GM12878 (cell line): ENCODE data around the gene THUMPD2. TPM values are rescaled to one million over a fixed set of nuclear protein-coding genes. Genes with fewer than 3 reads are reported as not detected.

Source experiments
- IKZF2 ChIP-seq, 2 experiments: fragments of 450-650 bp; IDR thresholded peaks; 2 replicates each; pipeline ENCODE4 v1.6.1; 2017; ENCODE audit warnings: mild to moderate bottlenecking in 2 of 2, moderate library complexity in 2 of 2
- KDM1A ChIP-seq: fragments of 200-600 bp; sonication (generic); IDR thresholded peaks from 2 replicates; pipeline ENCODE4 v1.6.1; 2016; ENCODE audit warnings: borderline replicate concordance
- MTA3 ChIP-seq: IDR thresholded peaks from 2 replicates; pipeline ENCODE4 v1.6.1; 2012; ENCODE audit warnings: low read length, inconsistent platforms, borderline replicate concordance
- RB1 ChIP-seq: fragments of 450-650 bp; formaldehyde crosslinking; IDR thresholded peaks from 2 replicates; pipeline ENCODE4 v1.6.1; 2017; ENCODE audit warnings: mild to moderate bottlenecking, borderline replicate concordance
- SUZ12 ChIP-seq: fragments of 200-600 bp; sonication (generic); IDR thresholded peaks from one replicate; pipeline ENCODE4 v1.6.1; 2018; ENCODE audit warnings: antibody characterized with exemption, mild to moderate bottlenecking; ENCODE audit not compliant: unreplicated experiment
- polyA plus RNA-seq, 11 experiments: library from polyadenylated mRNA; depleted of rRNA in 4 of 11; unstranded in 6 of 11; stranded (reverse) in 5 of 11; fragments of >200 nt; fragmentation: Nextera tagmentation in 4 of 11; fragmentation: Illumina TruSeq in 1 of 11; extraction: Ambion mirVana in 4 of 11; extraction: Trizol in 1 of 11; gene quantifications; 1 replicate in 1 of 11; 2 replicates in 10 of 11; pipeline versions ENCODE4 v1.2.1 to v1.2.3, GENCODE V29; 2011 to 2016; ENCODE audit warnings: inconsistent platforms in 2 of 11, missing spikeins in 2 of 11, low read depth in 1 of 11
- total RNA-seq, 4 experiments: library from RNA; depleted of rRNA in 3 of 4; stranded (reverse); fragments of >200 nt in 3 of 4; fragmentation: Illumina TruSeq in 1 of 4; extraction: Trizol in 1 of 4; gene quantifications; 2 replicates each; pipeline versions ENCODE4 v1.2.1 to v1.2.3, GENCODE V29; 2013 to 2021
- TF ChIP-seq, protein P1 (sequence below): IDR thresholded peaks from 2 replicates; pipeline ENCODE4 v1.6.1; 2011; ENCODE audit warnings: borderline replicate concordance, low read depth, mild to moderate bottlenecking, moderate library complexity, mixed read lengths, low read length; ENCODE audit not compliant: insufficient read depth; ENCODE audit errors: extremely low read length
- TF ChIP-seq, protein P2 (sequence below): fragments of 450-650 bp; IDR thresholded peaks from 2 replicates; pipeline ENCODE4 v1.6.1; 2016; ENCODE audit warnings: mild to moderate bottlenecking, moderate library complexity, borderline replicate concordance
- TF ChIP-seq, protein P3 (sequence below): fragments of 450-650 bp; IDR thresholded peaks from 2 replicates; pipeline ENCODE4 v1.6.1; 2017; ENCODE audit warnings: low read depth, mild to moderate bottlenecking, moderate library complexity

THUMPD2 gene
- total and polyA plus RNA-seq, 10 of the 15 experiments (the other 5 are each of a cell fraction or from before 2014, with no cell fraction given), result 6.7 to 19.7 (median 13.8) TPM

DNA sequence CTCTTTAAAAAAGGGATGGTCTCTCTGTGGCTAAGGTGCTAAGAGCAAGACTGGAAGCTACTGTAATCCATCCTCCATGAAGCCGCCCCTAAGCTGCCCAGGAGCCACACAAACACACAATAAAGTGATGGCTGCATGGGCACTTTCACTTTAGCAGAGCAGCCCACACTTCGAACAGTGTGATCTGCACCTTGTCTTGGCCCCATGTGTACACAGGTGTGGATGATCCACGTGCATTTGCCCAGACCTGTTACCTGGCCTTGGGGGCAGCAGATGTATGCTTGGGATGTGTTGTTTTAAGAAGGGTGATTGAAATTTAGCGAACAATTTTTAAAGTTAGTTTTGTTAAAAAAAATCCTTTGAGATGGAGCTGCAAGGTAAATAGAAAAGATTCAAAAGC is 73.4 kb downstream of the THUMPD2 start (continued):
- TF ChIP-seq, protein P1, sequence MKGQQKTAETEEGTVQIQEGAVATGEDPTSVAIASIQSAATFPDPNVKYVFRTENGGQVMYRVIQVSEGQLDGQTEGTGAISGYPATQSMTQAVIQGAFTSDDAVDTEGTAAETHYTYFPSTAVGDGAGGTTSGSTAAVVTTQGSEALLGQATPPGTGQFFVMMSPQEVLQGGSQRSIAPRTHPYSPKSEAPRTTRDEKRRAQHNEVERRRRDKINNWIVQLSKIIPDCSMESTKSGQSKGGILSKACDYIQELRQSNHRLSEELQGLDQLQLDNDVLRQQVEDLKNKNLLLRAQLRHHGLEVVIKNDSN, result no peak
- TF ChIP-seq IKZF2 (IDR thresholded peaks at IDR 0.05) (no peak), SUZ12 (no peak), RB1 (no peak), KDM1A (no peak), MTA3 (no peak)
- TF ChIP-seq, protein P2, sequence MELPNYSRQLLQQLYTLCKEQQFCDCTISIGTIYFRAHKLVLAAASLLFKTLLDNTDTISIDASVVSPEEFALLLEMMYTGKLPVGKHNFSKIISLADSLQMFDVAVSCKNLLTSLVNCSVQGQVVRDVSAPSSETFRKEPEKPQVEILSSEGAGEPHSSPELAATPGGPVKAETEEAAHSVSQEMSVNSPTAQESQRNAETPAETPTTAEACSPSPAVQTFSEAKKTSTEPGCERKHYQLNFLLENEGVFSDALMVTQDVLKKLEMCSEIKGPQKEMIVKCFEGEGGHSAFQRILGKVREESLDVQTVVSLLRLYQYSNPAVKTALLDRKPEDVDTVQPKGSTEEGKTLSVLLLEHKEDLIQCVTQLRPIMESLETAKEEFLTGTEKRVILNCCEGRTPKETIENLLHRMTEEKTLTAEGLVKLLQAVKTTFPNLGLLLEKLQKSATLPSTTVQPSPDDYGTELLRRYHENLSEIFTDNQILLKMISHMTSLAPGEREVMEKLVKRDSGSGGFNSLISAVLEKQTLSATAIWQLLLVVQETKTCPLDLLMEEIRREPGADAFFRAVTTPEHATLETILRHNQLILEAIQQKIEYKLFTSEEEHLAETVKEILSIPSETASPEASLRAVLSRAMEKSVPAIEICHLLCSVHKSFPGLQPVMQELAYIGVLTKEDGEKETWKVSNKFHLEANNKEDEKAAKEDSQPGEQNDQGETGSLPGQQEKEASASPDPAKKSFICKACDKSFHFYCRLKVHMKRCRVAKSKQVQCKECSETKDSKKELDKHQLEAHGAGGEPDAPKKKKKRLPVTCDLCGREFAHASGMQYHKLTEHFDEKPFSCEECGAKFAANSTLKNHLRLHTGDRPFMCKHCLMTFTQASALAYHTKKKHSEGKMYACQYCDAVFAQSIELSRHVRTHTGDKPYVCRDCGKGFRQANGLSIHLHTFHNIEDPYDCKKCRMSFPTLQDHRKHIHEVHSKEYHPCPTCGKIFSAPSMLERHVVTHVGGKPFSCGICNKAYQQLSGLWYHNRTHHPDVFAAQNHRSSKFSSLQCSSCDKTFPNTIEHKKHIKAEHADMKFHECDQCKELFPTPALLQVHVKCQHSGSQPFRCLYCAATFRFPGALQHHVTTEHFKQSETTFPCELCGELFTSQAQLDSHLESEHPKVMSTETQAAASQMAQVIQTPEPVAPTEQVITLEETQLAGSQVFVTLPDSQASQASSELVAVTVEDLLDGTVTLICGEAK, result no peak
- TF ChIP-seq, protein P3, sequence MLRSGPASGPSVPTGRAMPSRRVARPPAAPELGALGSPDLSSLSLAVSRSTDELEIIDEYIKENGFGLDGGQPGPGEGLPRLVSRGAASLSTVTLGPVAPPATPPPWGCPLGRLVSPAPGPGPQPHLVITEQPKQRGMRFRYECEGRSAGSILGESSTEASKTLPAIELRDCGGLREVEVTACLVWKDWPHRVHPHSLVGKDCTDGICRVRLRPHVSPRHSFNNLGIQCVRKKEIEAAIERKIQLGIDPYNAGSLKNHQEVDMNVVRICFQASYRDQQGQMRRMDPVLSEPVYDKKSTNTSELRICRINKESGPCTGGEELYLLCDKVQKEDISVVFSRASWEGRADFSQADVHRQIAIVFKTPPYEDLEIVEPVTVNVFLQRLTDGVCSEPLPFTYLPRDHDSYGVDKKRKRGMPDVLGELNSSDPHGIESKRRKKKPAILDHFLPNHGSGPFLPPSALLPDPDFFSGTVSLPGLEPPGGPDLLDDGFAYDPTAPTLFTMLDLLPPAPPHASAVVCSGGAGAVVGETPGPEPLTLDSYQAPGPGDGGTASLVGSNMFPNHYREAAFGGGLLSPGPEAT, result no peak
